Central memory CD8-positive, alpha-beta T cell (primary cell): ENCODE results near the gene MCCC1.
"Not testable (repeated sequence)": the region's sequence is repeated elsewhere in the genome, so short reads cannot be mapped to it uniquely, and the experiment has no call there.

Experiments
- ATAC-seq: fragments of 150-1000 bp; cut with Tn5 transposase; replicated peaks from 2 replicates; pipeline ENCODE4 v1.10.0; 2022; ENCODE audit warnings: mild to moderate bottlenecking, moderate FRiP score, moderate number of reproducible peaks; ENCODE audit not compliant: poor library complexity, severe bottlenecking; ENCODE audit errors: extremely low read depth
- DNase-seq, 2 donors: peaks; one replicate each; pipeline ENCODE4 v3.0.0; 2021; ENCODE audit warnings: low spot score in 2 of 2
- H3K27ac Mint-ChIP-seq: one replicate; pipeline ENCODE4 v1.8.0; 2022; ENCODE audit warnings: low read depth, mild to moderate bottlenecking, moderate library complexity, mixed read lengths
- H3K27me3 Mint-ChIP-seq: one replicate; pipeline ENCODE4 v1.8.0; 2022; ENCODE audit warnings: mixed read lengths
- H3K36me3 Mint-ChIP-seq: one replicate; pipeline ENCODE4 v1.8.0; 2022; ENCODE audit warnings: mild to moderate bottlenecking, moderate library complexity, mixed read lengths; ENCODE audit not compliant: insufficient read depth
- H3K4me1 Mint-ChIP-seq: one replicate; pipeline ENCODE4 v1.8.0; 2022; ENCODE audit warnings: mixed read lengths
- H3K4me3 Mint-ChIP-seq: one replicate; pipeline ENCODE4 v1.8.0; 2022; ENCODE audit warnings: mild to moderate bottlenecking, moderate library complexity, mixed read lengths
- H3K9me3 Mint-ChIP-seq: one replicate; pipeline ENCODE4 v1.8.0; 2022; ENCODE audit warnings: mixed read lengths

The MCCC1 gene

GRCh38 chr3:183120538-183121215, 21.4 kb upstream of the MCCC1 start:
- DNase-seq, result no peak
- peaks cover 6% of the 10 kb centered on the region for H3K4me1 Mint-ChIP-seq
- ATAC-seq, result no peak
- H3K4me3 Mint-ChIP-seq, result no peak overlapping the region
- no peaks in the 10 kb centered on the region for H3K9me3 Mint-ChIP-seq
- peaks cover 20% of the 10 kb centered on the region for H3K27me3 Mint-ChIP-seq
- no peak overlapping the region for H3K27ac Mint-ChIP-seq
- H3K36me3 Mint-ChIP-seq, result no peaks in the 10 kb centered on the region

GRCh38 chr3:183117056-183117455, 17.8 kb upstream of the MCCC1 start:
- DNase-seq, result no peak
- Mint-ChIP-seq H3K27ac (no peak overlapping the region), H3K36me3 (no peaks in the 10 kb centered on the region), H3K4me3 (peak overlapping the region; percentile 64), H3K4me1 (peaks cover 6% of the 10 kb centered on the region), H3K27me3 (peaks cover 32% of the 10 kb centered on the region), H3K9me3 (no peaks in the 10 kb centered on the region)
- ATAC-seq, result no peak

DNA sequence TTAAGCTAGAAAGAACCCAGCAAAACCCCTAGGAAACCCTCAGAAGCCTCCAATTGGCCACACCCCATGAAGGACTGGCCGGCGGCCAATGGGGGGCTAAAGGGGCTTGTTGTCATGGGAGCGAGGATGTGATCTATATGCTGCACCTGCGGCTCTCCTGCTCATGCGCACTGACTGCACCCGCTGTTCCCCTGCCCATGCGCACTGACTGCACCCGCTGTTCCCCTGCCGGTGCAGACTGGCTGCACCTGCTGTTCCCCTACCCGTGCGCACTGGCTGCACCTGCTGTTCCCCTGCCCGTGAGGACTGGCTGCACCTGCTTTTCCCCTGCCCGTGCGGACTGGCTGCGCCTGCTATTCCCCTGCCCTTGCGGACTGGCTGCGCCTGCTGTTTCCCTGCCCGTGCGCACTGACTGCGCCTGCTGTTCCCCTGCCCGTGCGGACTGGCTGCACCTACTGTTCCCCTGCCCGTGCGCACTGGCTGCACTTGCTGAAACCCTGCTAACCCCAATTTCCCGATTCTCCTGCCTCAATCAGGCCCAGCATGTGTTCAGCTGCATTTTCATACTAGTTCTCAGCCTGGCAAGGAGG, 16.8 kb upstream of the MCCC1 start:
- DNase-seq (peak in 1 of 2 donors; percentile 21), ATAC-seq (peak; percentile 54)
- Mint-ChIP-seq H3K4me3 (peak overlapping the region; percentile 64), H3K4me1 (peaks cover 6% of the 10 kb centered on the region), H3K27me3 (peaks cover 32% of the 10 kb centered on the region), H3K9me3 (no peaks in the 10 kb centered on the region), H3K27ac (no peak overlapping the region), H3K36me3 (no peaks in the 10 kb centered on the region)

DNA sequence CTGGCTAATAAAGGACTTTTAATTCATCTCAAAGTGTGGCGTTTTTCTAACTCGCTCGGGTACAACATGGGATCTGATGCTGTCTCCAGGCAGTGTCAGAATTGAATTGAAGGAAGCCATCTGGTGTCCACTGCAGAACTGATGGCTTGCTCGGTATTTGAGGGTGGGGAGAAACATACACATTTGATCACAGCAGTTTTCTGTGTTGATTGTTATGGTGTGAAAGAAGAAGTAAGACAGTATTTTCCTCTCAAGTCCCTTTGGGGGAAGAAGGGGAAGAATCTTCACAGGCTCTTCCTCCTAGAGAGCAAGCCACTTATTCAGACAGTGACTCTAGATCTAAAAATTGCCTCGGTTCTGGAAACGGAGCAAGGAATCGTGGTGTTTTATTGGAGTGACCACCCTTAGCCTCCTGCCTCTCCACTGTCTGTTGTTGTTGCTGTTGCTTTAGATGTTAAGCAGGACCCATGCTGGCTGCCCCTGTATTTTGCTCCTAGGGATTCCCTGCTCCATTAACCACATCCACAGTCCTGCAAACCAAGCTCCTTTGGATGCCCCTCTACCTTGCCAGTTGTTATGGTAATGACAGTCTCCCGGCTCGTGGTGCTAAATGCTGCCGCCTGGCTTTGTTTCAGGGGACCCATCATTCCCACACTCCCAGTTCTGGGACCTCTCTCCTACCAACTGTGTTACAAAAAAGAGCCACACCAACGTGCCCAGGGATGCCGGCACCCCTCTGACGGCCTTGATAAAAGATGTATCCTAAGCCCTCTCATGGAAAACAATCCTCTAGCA, 15.3 kb upstream of the MCCC1 start:
- H3K4me3 Mint-ChIP-seq, result no peak overlapping the region
- no peaks in the 10 kb centered on the region for H3K36me3 Mint-ChIP-seq
- peaks cover 6% of the 10 kb centered on the region for H3K9me3 Mint-ChIP-seq
- peaks cover 32% of the 10 kb centered on the region for H3K27me3 Mint-ChIP-seq
- H3K27ac Mint-ChIP-seq, result no peak overlapping the region
- peaks cover 6% of the 10 kb centered on the region for H3K4me1 Mint-ChIP-seq
- DNase-seq (no peak), ATAC-seq (no peak)

DNA sequence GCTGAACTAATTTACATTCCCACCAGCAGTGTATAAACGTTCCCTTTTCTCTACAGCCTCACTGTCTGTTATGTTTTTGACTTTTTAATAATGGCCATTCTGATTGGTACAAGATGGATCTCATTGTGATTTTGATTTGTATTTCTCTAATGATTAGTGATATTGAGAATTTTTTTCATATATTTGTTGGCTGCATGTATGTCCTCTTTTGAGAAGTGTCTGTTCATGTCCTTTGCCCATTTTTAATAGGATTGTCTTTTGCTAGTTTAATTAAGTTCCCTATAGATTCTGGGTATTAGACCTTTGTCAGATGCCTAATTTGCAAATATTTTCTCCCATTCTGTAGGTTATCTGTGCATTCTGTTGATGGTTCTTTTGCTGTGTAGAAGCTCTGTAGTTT, 10.6 kb upstream of the MCCC1 start:
- not testable (repeated sequence) for H3K27ac Mint-ChIP-seq, ATAC-seq, H3K4me1 Mint-ChIP-seq, H3K9me3 Mint-ChIP-seq, H3K36me3 Mint-ChIP-seq, DNase-seq, H3K4me3 Mint-ChIP-seq, H3K27me3 Mint-ChIP-seq

GRCh38 chr3:183108470-183108869, 9.2 kb upstream of the MCCC1 start:
- DNase-seq (no peak), ATAC-seq (no peak)
- Mint-ChIP-seq H3K27me3 (no peaks in the 10 kb centered on the region), H3K27ac (no peak overlapping the region), H3K4me1 (no peaks in the 10 kb centered on the region), H3K36me3 (no peaks in the 10 kb centered on the region), H3K4me3 (no peak overlapping the region), H3K9me3 (peaks cover 8% of the 10 kb centered on the region)

- H3K27me3 Mint-ChIP-seq, result no peaks in the 10 kb centered on the region
- no peak for DNase-seq
- ATAC-seq, result no peak
- H3K9me3 Mint-ChIP-seq, result peaks cover 8% of the 10 kb centered on the region
- no peaks in the 10 kb centered on the region for H3K36me3 Mint-ChIP-seq
- no peak overlapping the region for H3K4me3 Mint-ChIP-seq
- no peak overlapping the region for H3K27ac Mint-ChIP-seq
- no peaks in the 10 kb centered on the region for H3K4me1 Mint-ChIP-seq
Observed at GRCh38 chr3:183108001-183108449, 8.7 kb upstream of the MCCC1 start.

- not testable (repeated sequence) for DNase-seq, H3K36me3 Mint-ChIP-seq, H3K4me3 Mint-ChIP-seq, ATAC-seq, H3K27me3 Mint-ChIP-seq, H3K4me1 Mint-ChIP-seq, H3K9me3 Mint-ChIP-seq, H3K27ac Mint-ChIP-seq
Observed at GRCh38 chr3:183107372-183107771, 8.1 kb upstream of the MCCC1 start.

- ATAC-seq (no peak), DNase-seq (no peak)
- Mint-ChIP-seq H3K36me3 (peaks cover 1% of the 10 kb centered on the region), H3K4me3 (no peak overlapping the region), H3K9me3 (peaks cover 8% of the 10 kb centered on the region), H3K27me3 (no peaks in the 10 kb centered on the region), H3K4me1 (no peaks in the 10 kb centered on the region), H3K27ac (no peak overlapping the region)
Observed at GRCh38 chr3:183106635-183107034, 7.3 kb upstream of the MCCC1 start.

DNA sequence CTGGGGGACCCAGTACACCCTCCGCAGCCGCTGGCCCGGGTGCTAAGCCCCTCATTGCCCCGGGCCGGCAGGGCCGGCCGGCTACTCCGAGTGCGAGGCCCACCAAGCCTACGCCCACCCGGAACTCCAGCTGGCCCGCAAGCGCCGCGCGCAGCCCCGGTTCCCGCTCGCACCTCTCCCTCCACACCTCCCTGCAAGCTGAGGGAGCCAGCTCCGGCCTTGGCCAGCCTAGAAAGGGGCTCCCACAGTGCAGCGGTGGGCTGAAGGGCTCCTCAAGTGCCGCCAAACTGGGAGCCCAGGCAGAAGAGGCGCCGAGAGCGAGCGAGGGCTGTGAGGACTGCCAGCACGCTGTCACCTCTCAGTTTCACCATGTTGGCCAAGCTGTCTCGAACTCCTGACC, 4.7 kb upstream of the MCCC1 start:
- DNase-seq, H3K27ac Mint-ChIP-seq, ATAC-seq, H3K9me3 Mint-ChIP-seq, H3K27me3 Mint-ChIP-seq, H3K4me3 Mint-ChIP-seq: not testable (repeated sequence)
- peaks cover 10% of the 10 kb centered on the region for H3K36me3 Mint-ChIP-seq
- peaks cover 15% of the 10 kb centered on the region for H3K4me1 Mint-ChIP-seq

DNA sequence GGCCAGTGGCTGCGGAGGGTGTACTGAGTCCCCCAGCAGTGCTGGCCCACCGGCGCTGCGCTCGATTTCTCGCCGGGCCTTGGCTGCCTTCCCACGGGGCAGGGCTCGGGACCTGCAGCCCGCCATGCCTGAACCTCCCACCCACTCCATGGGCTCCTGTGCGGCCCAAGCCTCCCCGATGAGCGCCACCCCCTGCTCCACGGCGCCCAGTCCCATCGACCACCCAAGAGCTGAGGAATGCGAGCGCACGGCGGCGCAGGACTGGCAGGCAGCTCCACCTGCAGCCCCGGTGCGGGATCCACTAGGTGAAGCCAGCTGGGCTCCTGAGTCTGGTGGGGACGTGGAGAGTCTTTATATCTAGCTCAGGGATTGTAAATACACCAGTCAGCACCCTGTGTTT, 1.7 kb upstream of the MCCC1 start:
- ATAC-seq, H3K9me3 Mint-ChIP-seq, H3K27ac Mint-ChIP-seq, DNase-seq, H3K27me3 Mint-ChIP-seq: not testable (repeated sequence)
- peak overlapping the region; percentile 25 for H3K4me3 Mint-ChIP-seq
- H3K36me3 Mint-ChIP-seq, result peaks cover 10% of the 10 kb centered on the region
- H3K4me1 Mint-ChIP-seq, result peaks cover 35% of the 10 kb centered on the region

GRCh38 chr3:183100376-183100775, 1.1 kb upstream of the MCCC1 start:
- peaks cover 10% of the 10 kb centered on the region for H3K36me3 Mint-ChIP-seq
- H3K27me3 Mint-ChIP-seq, result no peaks in the 10 kb centered on the region
- peak overlapping the region; percentile 97 for H3K27ac Mint-ChIP-seq
- H3K9me3 Mint-ChIP-seq, result no peaks in the 10 kb centered on the region
- peaks cover 35% of the 10 kb centered on the region for H3K4me1 Mint-ChIP-seq
- no peak overlapping the region for H3K4me3 Mint-ChIP-seq
- no peak for ATAC-seq
- no peak for DNase-seq

DNA sequence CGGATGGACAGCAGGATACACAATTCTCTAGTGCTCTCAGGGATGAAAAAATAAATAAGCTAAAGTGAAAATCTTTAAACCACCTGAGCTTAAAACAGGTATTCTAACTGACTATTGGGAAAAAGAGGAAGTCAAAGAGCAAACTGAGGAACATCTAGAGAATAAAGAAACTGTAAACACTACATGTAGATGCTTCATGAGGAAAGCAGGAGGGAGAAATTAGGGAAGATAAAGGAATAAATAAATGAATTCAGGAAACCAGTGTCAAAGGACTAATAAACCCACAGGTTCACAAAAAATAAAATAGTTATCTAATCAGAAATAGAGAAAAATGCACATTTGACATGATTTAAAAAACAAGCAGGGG, 525 bp upstream of the MCCC1 start:
- ATAC-seq (no peak), DNase-seq (no peak)
- H3K4me1 Mint-ChIP-seq, result peaks cover 35% of the 10 kb centered on the region
- H3K9me3 Mint-ChIP-seq, result no peaks in the 10 kb centered on the region
- peaks cover 10% of the 10 kb centered on the region for H3K36me3 Mint-ChIP-seq
- H3K4me3 Mint-ChIP-seq, result peak overlapping the region; percentile 90
- peak overlapping the region; percentile 97 for H3K27ac Mint-ChIP-seq
- no peaks in the 10 kb centered on the region for H3K27me3 Mint-ChIP-seq
